Limb (tissue), 2 donors: ENCODE results near the gene CTNND2.
"Not testable (repeated sequence)": the region's sequence is repeated elsewhere in the genome, so short reads cannot be mapped to it uniquely, and the experiment has no call there.

Experiments
- DNase-seq, 2 donors: peaks; one replicate each; pipeline ENCODE4 v3.0.0-alpha.2; 2016; ENCODE audit errors: extremely low spot score in 2 of 2

Gene CTNND2

DNA sequence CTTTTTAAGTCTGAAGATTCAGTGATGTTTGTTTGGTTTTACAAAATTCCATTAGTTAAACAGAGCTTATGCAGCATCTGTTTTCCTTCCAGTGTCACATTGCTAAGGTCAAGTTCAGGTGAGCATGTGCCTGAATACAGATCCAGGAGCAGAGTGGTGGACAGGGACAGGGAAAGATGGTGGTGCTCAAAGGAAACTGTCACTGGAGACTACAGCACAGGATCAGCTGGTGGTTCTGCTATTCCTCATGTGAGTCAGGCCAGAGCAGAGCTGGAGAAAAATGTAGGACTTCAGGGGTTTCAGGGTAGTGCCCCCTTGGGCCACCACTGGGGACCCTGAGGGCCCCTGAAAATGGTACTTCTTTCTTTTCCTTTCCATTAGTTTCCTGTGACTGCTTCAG, 859.7 kb downstream of the CTNND2 start:
- no peak for DNase-seq

DNA sequence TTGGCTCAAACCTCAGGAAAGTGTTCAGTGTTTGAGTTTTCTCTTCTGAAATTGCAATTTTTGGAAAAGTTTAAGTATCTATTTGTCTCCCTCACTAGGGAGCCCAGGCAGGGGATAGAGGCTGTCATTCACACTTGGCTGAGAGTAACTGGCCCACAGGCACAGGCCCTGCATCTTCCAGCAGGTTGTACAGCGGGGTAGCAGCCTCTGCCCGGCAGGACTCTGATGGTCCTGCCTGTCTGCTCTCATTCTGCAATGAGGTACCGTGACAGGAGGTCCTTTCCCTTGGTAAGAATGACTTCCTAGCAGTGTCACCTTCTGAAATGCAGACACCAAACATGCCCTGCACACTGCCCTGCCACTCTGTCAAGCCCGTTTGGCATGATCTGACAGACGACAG, 860.4 kb downstream of the CTNND2 start:
- DNase-seq = no peak

- no peak for DNase-seq
Observed at GRCh38 chr5:11040345-11040744, 863.9 kb downstream of the CTNND2 start.

DNA sequence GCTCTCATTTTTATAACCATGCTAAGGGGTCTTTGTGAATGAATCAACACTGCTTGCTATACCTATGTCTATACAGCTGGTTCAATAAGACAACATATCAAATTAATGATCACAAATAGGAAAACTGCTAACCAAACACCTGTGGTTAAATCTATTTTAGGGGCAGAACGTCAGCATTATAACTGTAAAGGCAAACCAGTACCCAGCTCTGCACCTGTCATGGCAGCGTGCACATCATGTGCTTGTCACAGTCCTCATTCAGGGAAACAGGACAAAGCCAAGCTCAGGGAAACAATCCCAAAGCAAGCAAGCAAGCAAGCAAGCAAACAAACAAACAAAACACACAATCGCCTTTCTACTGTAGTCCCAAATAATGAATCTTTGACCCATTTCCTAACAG, 865.5 kb downstream of the CTNND2 start:
- no peak for DNase-seq

DNA sequence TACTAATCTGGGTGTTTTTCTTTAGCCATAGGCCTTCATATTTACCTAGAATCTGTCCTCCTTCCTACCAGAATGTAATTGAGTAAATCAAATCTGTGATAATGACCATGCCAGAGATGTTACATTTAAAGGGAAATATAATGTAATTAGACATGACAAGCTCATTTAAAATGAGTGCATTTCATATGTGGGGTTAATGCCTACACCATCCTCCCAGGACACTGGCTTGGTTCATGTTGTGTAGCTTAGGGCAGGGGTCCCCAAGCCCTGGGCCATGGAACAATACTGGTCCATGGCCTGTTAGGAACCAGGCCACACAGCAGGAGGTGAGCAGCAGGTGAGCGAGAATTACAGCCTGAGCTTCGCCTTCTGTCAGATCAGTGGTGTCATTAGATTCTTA, 866.3 kb downstream of the CTNND2 start:
- no peak for DNase-seq

DNA sequence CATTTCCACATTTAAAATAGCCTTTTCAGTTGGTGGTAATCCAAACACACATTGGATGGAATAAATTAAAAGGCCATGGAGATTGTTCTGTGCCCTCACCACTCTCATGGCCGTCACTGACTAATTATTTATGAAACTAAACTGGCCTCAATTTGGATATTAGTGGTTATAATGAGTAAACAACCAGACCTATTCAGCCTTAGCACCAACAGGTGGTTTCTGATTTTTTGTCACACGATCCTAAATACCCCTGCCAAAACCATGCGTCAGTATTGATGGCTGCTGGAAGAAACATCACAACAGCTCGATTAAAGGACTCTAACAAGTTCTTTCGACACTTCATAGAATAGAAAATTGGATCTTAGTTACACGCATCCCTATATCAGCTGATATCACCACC, 867.2 kb downstream of the CTNND2 start:
- no peak for DNase-seq

DNA sequence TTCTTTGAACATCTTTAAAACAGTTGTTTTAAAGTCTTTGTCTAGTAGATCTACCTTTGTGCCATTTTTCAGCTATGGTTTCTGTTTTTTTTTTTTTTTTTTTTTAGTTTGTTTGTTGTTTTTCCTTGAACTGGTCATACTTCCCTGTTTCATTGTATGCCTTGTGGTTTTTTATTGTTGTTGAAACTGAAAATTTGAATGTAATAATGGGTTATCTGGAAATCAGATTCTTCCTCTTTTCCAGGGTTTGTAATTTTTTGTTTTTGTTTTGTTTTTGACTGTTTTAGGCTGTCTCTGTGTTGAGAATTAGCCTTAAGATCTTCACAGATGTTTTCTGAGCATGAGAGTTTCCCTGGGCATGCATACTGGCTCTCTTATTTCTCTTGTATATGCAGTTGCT, 873.6 kb downstream of the CTNND2 start:
- DNase-seq = no peak

- DNase-seq = no peak
Observed at GRCh38 chr5:11027660-11028059, 876.6 kb downstream of the CTNND2 start.

DNA sequence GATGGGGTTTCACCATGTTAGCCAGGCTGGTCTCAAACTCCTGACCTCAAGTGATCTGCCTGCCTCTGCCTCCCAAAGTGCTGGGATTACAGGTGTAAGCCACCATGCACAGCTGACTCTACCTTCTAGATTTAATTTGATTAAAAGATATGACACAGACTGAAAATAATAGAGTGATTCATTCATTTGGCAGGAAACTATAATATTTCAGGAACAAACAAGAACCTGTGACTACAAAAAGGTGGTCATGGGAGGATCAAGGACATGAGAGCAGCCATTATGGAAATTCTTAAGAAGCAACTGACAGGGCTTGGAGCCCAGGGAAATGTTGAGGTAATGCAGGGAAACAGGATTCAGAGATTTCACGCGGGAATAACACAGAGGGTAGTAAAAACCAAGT, 877.7 kb downstream of the CTNND2 start:
- no peak for DNase-seq

DNA sequence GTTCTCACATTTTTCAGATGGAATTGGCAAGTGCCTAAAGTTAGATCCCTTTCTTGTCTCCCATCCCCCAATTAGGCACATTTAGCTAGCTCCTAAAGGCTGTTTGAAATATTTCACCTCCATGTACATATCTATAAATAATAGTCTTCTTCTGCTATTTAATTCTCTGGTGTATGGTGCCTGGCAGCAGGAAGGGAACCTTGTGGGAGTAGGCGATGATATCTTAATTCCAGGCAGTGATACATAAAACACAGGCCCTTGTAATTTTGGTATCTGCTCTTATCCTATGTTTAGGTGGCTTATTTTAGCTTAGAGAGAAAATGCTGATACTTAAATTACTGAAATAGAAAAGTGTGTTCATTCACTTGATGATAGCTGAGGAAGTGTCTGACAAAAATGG, 880.3 kb downstream of the CTNND2 start:
- DNase-seq = no peak

GRCh38 chr5:11013793-11014192, 890.5 kb downstream of the CTNND2 start:
- DNase-seq = no peak

DNA sequence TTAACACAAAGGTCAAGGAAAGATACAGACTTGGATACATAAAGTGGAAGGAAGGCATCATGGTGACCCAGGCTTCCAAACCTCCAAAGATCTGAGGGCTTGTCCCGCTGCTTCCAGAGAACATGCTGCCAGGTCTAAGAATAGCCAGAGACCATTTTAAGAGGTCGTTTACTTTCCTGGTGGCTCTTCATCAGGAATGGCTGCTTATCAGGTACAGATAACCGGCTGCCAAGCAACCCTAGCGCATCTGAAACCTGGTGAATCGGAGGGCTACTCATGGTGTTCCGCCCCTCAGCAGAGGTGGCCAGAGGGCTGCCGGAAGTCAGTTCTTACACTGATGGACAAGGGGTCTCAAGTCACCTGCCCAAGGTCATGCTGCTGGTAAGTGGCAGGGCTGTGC, 892.0 kb downstream of the CTNND2 start:
- DNase-seq = no peak

DNA sequence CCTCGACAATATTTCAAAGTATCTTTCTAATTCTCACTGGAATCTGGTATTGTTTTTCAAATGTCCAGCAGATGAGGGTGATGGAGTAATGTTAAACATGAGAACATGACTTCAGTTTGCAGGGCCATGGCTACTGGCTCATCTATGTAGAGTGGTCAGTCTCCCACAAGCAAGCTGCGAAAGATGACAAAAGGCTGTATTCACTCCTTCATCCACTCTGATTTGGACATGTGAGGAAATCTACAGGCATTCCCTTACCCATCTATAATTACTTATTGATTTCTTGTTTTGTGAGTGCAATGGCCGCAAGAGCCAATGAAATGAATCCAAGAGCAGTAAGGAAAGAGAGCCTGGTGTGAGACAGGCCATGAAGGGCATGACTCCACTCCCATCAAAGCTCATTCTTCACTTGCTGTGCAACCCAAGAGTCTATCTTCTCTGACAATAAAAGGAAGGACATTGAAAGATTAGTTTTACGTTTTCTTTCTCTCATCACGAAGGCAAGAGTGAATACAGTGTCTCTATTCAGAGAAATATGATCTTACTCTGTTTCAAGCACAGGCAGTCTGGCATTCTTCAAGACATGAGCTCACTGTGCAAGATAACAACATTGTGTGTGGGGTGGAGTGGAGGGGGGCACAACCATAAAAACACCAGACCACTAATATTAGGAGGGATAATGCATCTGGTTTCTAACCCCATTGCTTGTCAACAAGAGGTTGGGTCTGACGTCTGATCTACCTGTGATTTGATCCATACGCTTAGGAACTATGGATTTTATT, 893.6 kb downstream of the CTNND2 start:
- DNase-seq = no peak

DNA sequence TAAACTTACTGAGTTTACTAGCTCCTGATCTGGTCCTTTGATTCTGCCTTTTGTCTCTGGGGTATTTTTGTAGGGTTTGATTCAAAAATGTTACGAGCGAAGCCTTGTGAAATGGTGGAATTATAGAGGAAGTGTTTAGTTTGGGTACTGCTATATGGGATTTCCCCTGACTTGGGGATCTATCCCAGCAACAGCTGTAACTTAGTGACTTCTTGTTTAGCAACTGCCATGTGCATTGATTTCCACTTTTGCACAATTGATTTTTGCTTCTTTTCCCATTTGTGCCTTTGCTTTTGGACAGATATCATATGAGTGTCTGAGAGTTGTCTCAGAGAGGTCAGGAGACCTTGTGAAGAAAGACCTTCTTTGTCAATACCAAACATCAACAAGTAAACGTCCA, 894.7 kb downstream of the CTNND2 start:
- no peak for DNase-seq

DNA sequence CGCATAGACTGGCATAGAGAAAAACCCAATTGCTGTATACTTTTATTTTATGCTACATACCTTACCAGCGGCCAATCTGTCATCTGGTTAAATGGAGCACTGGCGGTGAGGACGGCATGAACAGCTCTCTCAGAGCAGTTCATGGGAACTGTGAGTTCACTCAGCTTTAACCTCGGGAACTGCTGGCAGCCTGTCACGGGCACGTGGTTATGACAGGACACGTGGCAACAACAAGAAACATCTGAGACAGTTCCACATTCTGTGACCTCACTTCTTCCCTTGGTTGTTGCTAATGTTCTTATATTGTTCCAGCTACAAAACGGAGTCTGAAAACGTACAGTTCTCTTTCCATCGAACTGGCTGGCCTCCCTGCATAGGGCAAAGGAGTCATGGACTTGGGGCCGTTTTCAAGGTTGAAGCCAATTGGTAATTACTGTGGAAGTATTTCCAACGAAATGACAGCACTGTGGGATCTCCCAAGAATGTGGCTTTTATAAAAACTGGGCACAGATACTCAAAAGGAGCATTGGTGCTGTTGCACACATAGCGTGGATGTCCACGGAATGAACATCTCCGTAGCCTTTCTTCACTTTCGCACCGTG, 896.9 kb downstream of the CTNND2 start:
- no peak for DNase-seq

GRCh38 chr5:11004523-11004922, 899.7 kb downstream of the CTNND2 start:
- DNase-seq = not testable (repeated sequence)

DNA sequence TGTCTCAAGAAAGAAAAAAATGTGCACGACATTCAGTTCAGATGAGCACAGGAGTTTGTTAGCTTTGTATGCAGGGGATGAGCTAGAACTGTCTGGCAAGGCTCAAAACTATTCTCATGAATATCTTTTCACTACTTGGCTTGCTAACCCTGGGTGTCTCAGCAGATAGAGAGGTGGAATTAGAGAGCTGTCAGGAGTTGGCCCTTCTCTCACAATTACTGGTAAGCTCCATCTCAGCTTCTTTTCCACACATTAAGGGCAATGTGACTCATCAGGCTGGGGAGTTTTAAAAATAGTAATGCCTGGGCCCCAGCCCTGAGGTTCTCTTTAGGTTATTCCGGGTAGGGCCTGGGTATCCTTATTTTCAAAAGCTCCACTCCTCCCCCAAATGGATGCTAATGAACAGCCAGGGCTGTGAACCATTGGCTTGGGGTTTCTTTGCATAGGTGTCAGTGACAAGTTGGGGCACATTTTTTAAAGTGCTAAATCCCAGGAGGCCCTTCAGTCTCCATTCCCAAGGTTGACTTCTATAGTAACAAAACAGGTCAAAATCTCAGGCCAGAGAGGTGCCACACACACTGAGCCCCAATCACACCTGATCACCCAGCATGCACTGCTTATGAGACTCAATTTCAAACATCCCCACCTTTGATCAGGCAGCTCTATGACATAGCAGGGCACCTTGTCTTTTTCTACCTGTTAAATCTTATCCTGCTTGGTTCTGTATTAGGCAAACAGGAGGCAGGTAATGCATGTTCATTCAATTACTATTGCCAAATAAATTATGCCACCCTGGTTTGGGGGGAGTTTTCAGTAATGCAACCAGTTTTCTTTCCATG, 903.5 kb downstream of the CTNND2 start:
- DNase-seq = no peak

GRCh38 chr5:10999714-11000113, 904.5 kb downstream of the CTNND2 start:
- DNase-seq = no peak

DNA sequence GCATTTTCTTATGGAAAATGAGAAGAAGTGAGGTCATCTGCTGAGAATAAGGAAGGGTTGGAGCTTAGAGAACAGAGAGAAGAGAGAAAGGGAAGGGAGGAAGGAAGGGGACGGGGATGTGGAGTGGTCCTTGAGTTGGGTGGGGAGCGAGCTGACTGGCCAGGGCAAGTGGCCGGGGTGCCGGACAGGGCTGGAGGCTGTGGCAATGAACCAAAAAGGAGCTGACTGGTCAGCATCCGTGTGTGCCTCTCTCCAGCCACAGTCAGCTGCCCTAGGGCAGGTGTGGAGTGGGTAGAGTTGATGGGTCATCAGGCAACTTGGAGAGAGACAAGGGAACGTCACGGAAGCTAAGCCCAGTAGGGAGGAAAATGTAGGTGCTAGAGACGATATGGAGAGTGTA, 908.4 kb downstream of the CTNND2 start:
- DNase-seq = no peak

DNA sequence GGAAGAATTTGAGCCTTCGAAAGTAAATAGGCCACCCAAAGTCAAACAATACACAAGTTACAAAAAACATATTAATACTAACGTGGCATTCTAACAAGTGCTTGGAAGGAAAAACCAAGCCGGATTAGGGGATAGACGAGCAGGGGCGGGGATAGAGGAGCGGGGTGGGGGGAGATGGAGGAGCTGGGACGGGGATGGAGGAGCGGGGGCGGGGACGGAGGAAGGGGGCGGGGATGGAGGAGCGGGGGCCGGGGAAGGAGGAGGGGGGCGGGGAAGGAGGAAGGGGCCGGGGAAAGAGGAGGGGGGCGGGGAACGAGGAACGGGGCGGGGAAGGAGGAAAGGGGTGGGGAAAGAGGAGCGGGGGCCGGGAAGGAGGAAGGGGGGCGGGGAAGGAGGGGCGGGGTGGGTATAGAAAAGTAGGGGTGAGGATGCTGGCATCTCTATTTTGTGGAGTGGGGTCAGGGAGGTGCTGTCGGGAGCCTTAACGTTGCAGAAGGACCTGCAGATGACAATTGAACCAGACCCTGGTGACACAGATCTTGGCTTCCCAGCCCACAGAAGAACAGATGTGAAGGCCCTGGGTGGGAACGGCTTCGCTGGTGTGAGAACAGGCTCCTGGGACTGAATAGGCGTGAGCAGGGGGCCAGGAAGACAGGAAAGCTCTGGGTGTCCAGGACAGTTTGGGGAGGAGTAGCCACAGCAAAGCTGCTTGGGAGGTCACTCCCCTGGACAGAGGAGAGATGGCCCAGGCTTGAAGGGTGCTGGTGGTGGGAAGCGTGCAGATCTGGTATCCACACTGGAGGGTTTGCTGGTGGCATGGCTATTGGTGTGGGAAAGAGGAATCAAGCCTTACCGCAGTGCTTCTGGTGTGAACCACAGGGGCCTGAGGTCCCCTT, 909.9 kb downstream of the CTNND2 start:
- no peak for DNase-seq

- no peak for DNase-seq
Observed at GRCh38 chr5:10990634-10991033, 913.6 kb downstream of the CTNND2 start.
